GM21381 (cell line): Measurements from ENCODE around the gene PPP1R36.
"Not testable (repeated sequence)": the region's sequence is repeated elsewhere in the genome, so short reads cannot be mapped to it uniquely, and the experiment has no call there.

ENCODE experiments used
- ATAC-seq: cut with Tn5 transposase; IDR thresholded peaks from one replicate; pipeline ENCODE4 v1.9.1; 2021; ENCODE audit warnings: mild to moderate bottlenecking, moderate library complexity; ENCODE audit not compliant: unreplicated experiment

PPP1R36 gene

DNA sequence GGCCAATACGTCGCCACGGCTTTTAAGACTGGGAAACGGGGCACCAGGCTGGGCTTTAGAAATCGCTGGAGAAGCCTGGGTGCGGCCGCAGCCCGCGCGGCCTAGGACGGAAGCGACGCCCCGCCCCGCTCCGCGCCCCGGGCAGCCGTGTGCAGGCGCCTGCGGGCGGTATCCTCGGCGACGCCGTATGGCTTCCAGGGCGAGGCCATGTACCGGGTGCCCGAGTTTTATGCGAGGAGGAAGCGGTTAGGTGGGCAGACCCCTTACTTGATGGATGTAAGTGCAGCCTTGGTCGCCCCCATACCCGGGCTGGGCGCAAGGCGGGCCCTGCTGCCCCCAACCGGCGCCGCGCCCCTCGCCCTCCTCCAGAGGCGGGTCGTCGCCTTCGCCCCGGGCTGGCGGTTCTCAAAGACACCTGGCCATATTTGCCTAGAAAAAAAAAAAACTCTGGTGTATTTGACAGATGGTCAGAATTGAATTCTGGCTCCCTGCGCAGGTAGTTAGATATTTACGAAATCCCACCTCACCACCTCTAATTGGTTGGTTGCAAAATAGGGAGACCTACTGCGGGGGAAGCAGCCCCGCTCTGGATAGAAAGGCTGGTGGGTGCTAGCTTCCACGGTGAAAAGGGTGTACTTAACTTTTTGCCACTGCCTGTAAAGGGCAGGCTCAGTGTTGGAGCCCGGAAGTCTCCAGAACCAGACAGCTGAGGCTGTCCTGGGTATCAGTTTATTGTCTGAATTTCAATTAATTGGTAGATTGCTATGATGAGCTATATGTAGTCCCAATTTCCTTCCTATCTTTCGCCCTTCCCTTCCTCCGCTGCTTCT lies at the start of gene PPP1R36:
TSS of gene PPP1R36 (plus strand) at position 171 of the 830 bp plus-strand sequence. CDS start at position 208, 37 bp downstream.
- no peak for ATAC-seq

- no peak for ATAC-seq
Observed at GRCh38 chr14:64500088-64500487, 49.7 kb upstream of the PPP1R36 start.

DNA sequence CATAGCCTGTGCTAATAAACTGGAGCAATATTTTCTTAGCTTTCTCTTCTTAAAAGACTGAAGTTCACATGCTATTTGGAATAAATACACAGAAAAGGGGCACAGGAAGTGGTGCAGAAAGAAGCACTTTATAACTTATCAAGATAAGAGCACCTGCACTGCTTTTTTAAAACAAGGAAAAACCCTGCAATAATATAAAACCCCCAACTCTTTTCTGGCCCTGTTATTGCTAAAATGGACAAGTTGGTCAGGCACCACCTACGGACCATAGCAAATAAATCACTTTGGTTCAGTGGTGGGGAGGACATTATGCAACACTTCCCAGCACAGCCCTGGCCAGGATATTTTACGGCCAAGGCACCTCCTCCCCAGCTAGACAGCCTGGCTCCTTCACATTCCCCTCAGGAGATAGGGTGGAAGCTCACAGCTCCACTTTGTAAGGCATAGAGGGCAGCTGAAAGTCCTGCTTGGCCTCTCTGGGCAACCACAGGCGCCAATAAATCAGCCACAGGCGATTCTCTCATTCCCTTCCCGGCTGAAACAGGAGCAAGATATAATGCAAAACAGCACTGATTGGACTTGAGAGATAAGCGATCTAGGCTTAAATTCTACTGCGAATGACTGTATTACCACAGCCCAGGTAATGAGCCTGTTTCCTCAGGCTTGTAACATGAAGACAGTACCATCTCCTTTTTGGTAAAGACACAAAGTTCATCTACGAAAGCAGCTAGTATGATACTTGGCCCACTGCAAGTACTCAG lies 48.2 kb upstream of the PPP1R36 start:
- no peak for ATAC-seq

- no peak for ATAC-seq
Observed at GRCh38 chr14:64502456-64502855, 47.3 kb upstream of the PPP1R36 start.

DNA sequence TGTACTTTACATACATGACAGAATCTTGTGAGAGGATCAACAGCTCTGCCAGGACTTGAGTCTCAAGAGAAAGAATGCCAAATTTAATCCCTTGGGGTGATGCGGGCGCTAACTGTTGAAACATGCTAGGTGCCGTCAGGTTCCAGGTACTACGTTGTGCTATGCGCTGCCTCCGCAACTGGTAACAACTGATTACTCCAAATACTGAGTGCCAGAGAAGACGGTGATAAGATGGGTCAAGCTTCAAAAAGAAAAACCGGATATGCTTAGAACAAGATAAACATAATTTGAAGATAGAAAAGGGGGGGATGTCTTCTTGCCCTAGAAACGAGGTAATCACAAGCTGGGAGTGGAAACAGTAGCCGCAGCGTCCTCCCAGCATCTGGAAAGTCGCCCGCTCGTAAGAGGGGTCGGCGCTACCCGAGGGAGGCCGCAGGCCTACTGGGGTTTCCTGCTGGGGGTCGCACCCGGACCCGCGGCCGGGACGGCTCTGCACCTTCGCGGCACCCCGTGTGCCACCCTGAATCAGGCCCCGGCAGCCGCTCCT lies 46.8 kb upstream of the PPP1R36 start:
- peak; percentile 2 for ATAC-seq

- ATAC-seq, result peak; percentile 54
Observed at GRCh38 chr14:64503434-64504309, 46.1 kb upstream of the PPP1R36 start, which contains the start of gene ZBTB25. ZBTB25 (minus strand) TSS chr14:64503838; CDS start chr14:64490533, 13,305 bp downstream.

- ATAC-seq, result peak; percentile 25
Observed at GRCh38 chr14:64504310-64504896, 45.4 kb upstream of the PPP1R36 start, which contains the start of gene ZBTB1. ZBTB1 (plus strand) TSS chr14:64504770; CDS start chr14:64521505, 16,735 bp downstream.

DNA sequence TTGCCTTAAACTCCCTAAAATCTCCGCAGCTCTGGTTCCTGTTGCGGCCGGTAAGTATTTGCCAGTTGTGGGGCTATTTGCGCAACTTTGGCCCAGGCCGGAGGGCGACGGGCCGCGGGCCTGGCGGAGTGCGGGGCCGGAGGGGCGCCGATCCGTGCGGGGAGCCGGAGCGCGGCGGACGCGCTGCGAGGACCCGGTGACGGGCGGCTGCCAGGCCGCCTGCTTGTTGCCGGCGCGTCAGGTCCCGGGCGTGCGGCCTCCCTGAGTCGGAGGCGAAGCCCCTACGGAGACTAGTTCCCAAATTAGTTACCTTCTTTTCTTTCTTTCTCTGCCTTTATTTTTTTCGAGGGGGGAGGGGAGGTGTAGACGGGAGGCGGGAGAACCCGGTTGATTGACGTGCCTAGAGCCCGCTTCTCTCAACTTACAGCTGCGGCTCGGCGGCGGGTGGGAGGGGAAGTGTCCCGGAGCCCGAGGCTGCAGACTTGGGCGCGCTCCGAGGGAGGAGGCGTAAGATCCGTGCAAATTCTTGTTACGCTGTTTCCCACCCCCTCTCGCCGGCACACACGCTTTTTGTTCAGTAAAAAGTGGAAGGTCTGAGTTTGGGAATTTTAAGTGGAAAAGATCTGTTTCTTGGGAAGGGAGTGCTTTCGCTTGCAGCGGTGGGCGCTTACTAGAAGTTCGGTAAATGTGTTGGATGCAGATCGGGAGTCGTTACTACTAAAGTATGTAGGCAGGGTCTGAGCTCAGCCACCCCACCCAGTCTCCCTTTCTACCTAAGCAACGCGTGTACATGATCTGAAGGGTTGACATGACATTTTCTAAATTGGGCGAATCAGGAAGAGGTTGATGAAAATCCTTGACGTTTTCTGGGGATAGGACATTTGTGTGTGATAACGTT lies 44.6 kb upstream of the PPP1R36 start:
- peak; percentile 33 for ATAC-seq

DNA sequence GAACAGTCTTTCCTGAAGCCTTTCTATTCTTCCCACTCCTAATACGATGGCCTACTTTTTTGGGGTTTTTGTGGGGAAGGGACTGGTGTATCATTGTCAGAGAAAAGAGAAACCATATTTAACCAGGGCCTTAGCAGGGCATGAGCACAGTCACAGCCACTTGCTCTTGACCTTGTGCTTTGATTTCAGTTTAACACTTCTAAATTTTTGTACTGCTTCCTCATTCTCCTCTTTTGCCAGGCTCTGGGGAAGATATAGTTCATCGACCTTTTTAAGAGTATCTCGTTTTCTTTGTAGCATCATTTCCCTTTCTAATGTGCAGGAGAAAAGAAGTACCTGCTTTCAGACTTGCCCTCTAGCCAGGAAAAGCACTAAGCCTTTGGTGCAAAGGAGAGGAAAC lies 43.0 kb upstream of the PPP1R36 start:
- ATAC-seq, result no peak

- no peak for ATAC-seq
Observed at GRCh38 chr14:64507376-64508156, 42.2 kb upstream of the PPP1R36 start.

DNA sequence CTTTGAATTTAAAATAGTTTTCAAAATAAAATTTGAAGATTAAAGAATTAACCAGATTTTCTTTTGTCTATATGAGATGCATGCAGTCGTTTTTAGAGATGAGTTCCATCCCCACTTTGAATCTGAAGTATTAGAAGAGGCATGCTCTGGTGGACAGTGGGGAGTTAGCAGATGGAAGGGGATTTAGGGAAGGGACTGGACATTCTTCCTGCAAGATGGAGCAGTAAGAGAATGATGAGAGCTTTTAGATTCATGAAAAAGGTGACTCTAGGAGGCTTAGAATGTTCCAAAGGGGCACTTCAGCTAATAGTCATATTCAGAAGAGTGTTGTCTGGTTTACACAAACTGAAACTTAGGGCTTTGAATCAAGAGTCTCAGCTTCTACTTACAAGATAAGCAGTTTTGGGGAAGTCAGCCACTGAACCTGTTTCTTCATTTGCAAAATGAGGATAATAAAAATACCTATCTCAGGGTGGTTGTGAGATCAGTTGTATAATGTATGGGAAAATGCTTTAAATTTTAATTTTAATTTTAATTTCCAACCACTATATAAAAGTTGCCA lies 41.5 kb upstream of the PPP1R36 start:
- ATAC-seq, result no peak

DNA sequence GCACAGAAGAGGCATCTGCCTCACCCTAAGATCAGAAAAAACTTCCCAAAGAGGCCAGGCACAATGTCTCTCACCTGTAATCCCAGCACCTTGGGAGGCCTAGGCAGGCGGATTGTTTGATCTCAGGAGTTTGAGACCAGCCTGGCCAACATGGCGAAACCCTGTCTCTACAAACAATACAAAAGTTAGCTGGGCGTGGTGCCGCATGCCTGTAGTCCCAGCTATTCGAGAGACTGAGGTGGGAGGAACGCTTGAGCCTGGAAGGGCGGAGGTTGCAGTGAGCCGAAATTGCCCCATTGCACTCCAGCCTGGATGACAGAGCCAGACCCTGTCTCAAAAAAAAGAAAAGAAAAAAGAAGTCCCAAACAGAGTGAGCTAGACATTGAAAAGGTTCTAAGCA lies 40.7 kb upstream of the PPP1R36 start:
- no peak for ATAC-seq

GRCh38 chr14:64510825-64511671 lies 38.7 kb upstream of the PPP1R36 start:
- no peak for ATAC-seq

DNA sequence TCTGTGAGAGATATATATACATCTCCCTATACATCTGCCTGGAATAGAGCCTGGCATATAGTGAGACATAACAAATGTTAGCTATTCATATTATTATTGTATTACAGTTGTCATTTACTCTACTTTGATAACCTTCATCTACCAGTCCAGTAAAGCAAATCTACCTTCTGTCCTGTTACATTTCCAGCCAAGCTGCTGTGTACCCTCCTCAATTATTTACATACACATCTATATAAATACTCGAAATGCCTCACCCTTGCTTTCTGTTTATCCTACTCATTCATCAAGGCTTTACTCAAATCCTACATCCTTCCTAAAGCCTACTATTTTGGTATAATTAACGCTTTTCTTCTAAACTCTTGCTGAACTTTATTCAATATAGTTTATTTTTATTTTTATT lies 36.5 kb upstream of the PPP1R36 start:
- no peak for ATAC-seq

DNA sequence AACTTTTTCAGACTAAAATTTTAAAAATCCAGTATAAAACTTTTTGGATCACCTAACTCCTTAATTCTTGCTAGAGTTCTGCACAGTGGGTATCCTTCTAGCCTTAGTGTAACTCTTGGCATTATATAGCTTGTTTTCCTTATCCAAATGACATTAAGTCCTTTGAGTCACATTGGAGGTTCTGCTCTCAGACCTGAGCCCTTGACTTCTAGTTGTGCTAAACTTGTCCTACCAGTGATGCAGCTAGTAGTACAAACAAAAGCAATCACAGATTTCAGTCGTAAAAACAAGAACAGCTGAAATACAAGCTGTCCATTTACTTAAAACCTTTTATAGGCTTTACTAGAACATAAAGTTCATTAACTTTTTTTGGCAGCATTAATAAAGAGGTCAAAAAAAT lies 34.7 kb upstream of the PPP1R36 start:
- ATAC-seq, result no peak

DNA sequence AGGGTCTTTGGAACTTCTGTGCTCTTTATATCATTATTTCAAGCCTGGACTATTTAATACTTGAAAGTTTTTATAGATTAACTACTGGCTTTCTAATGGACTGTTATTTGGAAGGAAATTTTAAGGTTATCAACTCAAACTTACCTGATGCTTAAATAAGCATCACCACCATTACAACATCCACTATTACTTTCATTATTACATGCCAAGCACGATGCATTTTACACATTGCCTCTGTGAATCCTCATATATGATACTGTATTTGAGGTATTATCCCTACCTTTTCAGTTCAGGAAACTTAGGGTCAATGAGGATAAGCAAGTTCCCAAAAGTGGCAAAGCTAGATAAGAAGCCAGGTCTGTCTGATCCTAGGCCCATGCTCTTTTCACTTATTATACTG lies 32.8 kb upstream of the PPP1R36 start:
- no peak for ATAC-seq

DNA sequence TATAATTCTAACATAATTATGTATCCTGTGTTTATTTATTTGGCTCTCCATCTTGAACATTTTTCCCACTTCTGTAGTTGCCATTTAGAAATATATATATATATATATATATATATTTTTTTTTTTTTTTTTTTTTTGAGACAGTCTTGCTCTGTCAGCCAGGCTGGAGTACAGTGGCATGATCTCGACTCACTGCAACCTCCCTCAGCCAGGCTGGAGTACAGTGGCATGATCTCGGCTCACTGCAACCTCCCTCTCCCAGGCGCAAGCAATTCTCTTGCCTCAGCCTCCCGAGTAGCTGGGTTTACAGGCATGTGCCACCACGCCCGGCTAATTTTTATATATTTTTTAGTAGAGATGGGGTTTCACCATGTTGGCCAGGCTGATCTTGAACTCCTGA lies 32.1 kb upstream of the PPP1R36 start:
- not testable (repeated sequence) for ATAC-seq
